Keratinocyte (primary cell): Measurements from ENCODE around the gene PPP1R3F.

Experiments
- CTCF ChIP-seq, 3 experiments: IDR thresholded peaks in 1 of 3; conservative IDR thresholded peaks in 1 of 3; optimal IDR thresholded peaks in 1 of 3; 2 replicates in 2 of 3; 3 replicates in 1 of 3; pipeline versions ENCODE3 to v1.5.1; 2011; ENCODE audit warnings: low read length in 3 of 3, mild to moderate bottlenecking in 3 of 3, moderate library complexity in 2 of 3, control low read depth in 1 of 3, inconsistent platforms in 1 of 3; ENCODE audit not compliant: insufficient read depth in 2 of 3; ENCODE audit errors: extremely low read depth in 1 of 3
- EZH2 ChIP-seq: IDR thresholded peaks from one replicate; pipeline ENCODE4 v1.6.1; 2012; ENCODE audit warnings: inconsistent platforms, mild to moderate bottlenecking, low read length, moderate library complexity

DNA sequence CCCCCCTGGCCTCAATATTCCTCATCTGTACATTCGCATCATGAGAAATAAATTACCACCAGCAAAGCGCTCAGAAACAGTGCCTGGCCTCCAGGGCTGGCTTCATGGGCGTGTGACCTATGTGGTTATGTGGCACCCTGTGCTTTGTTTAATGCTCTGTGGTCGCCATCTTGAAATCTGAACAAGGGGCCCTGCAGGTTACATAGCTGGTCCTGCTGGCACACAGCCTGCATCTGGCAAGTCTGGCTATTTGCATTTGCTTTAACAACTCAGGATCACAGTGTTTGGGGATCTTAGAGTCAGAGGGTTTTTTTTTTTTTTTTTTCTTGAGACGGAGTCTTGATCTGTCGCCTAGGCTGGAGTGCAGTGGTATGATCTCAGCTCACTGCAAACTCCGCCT lies 15.0 kb upstream of the PPP1R3F start:
- TF ChIP-seq CTCF (optimal IDR thresholded peaks at IDR 0.05 in 1 of 3, IDR thresholded peaks at IDR 0.05 in 1 of 3, conservative IDR thresholded peaks at IDR 0.05 in 1 of 3; ENCODE audit: extremely low read depth in 1 of 3, insufficient read depth in 2 of 3, low read length in 3 of 3) (no peak), EZH2 (no peak)
